Hepatocyte (in vitro differentiated cells): ENCODE results near the gene KLHDC9.

ENCODE experiments used
- CTCF ChIP-seq: fragments of 200-600 bp; sonication (generic); IDR thresholded peaks from 2 replicates; pipeline ENCODE4 v1.5.1; 2016; ENCODE audit warnings: antibody characterized with exemption, mild to moderate bottlenecking; ENCODE audit not compliant: poor library complexity
- EZH2 ChIP-seq: fragments of 200-600 bp; sonication (generic); IDR thresholded peaks from 2 replicates; pipeline ENCODE4 v1.6.1; 2016; ENCODE audit warnings: antibody characterized with exemption, mild to moderate bottlenecking, borderline replicate concordance
- EZH2phosphoT487 ChIP-seq: fragments of 200-600 bp; sonication (generic); IDR thresholded peaks from one replicate; pipeline ENCODE4 v1.6.1; 2018; ENCODE audit warnings: antibody characterized with exemption, mild to moderate bottlenecking, low read depth, moderate library complexity; ENCODE audit not compliant: unreplicated experiment, severe bottlenecking

GRCh38 chr1:161140755-161141400 is 42.7 kb downstream of the KLHDC9 start:
- TF ChIP-seq CTCF = no peak
- TF ChIP-seq EZH2 = no peak
- no peak for TF ChIP-seq EZH2phosphoT487
